Caco-2 (cell line): ENCODE measurements around the gene NXN. TPM values are rescaled to one million over a fixed set of nuclear protein-coding genes. Genes with fewer than 3 reads are reported as not detected.

ENCODE experiments used
- BruUV-seq: library from RNA; stranded (reverse); fragments of 400-500 nt; replicated peaks from 2 replicates; lab custom pipeline; 2021; lab: Mats Ljungman, UMichigan
- CTCF ChIA-PET: fragments of 300-600 bp; sonication (Branson Sonifier 250); formaldehyde crosslinking; loops from one replicate; lab custom pipeline; 2022; ENCODE audit warnings: antibody characterized with exemption; lab: Charles Lee
- POLR2A ChIA-PET: fragments of 300-600 bp; sonication (Branson Sonifier 250); formaldehyde crosslinking; loops from one replicate; lab custom pipeline; 2022; ENCODE audit warnings: antibody characterized with exemption; lab: Charles Lee
- DNase-seq, 2 experiments: peaks; one replicate each; pipeline versions ENCODE4 v3.0.0 to v3.0.0-alpha.2; 2020 to 2022
- H3K27me3 ChIP-seq: replicated peaks from 2 replicates; pipeline ENCODE4 v1.6.0; 2011; ENCODE audit warnings: low read length; ENCODE audit not compliant: control insufficient read depth, insufficient read depth
- H3K36me3 ChIP-seq: 2 replicates; pipeline ENCODE4 v1.5.1; 2011; ENCODE audit warnings: low read length; ENCODE audit not compliant: control insufficient read depth, insufficient read depth
- H3K4me1 ChIP-seq: fragments of 250-450 bp; sonication (Bioruptor Pico); 2 replicates; pipeline ENCODE4 v1.5.1; 2020; ENCODE audit warnings: mild to moderate bottlenecking
- H3K4me3 ChIP-seq: 2 replicates; pipeline ENCODE4 v1.5.1; 2011; ENCODE audit warnings: low read depth, mild to moderate bottlenecking, control low read depth, low read length
- H3K9me3 ChIP-seq: fragments of 250-450 bp; sonication (Bioruptor Pico); 2 replicates; pipeline ENCODE4 v1.5.1; 2020; ENCODE audit warnings: mild to moderate bottlenecking, moderate library complexity
- H3K27ac Mint-ChIP-seq: one replicate; pipeline ENCODE4 v1.8.0; 2022; ENCODE audit warnings: mixed read lengths; ENCODE audit not compliant: unreplicated experiment
- H3K27me3 Mint-ChIP-seq: one replicate; pipeline ENCODE4 v1.8.0; 2022; ENCODE audit warnings: mixed read lengths; ENCODE audit not compliant: insufficient read depth, unreplicated experiment
- H3K36me3 Mint-ChIP-seq: one replicate; pipeline ENCODE4 v1.8.0; 2022; ENCODE audit warnings: mild to moderate bottlenecking, mixed read lengths; ENCODE audit not compliant: insufficient read depth, unreplicated experiment
- H3K4me1 Mint-ChIP-seq: one replicate; pipeline ENCODE4 v1.8.0; 2022; ENCODE audit warnings: low read depth, mixed read lengths; ENCODE audit not compliant: unreplicated experiment
- H3K4me3 Mint-ChIP-seq: one replicate; pipeline ENCODE4 v1.8.0; 2022; ENCODE audit warnings: mild to moderate bottlenecking, moderate library complexity, mixed read lengths; ENCODE audit not compliant: unreplicated experiment
- H3K9me3 Mint-ChIP-seq: one replicate; pipeline ENCODE4 v1.8.0; 2022; ENCODE audit warnings: mixed read lengths; ENCODE audit not compliant: unreplicated experiment
- intact Hi-C: fragments of 100-400 bp; cut with micrococcal nuclease; formaldehyde crosslinking; loops from one replicate; pipeline ENCODE4 v1.10.0; 2022; ENCODE audit not compliant: unreplicated experiment
- total RNA-seq: library from RNA; stranded (reverse); gene quantifications from 2 replicates; pipeline ENCODE4 v1.2.3, GENCODE V29; 2022
- TF ChIP-seq, protein P1 (sequence below), 2 experiments: fragments of 200-600 bp in 1 of 2; IDR thresholded peaks; 1 replicate in 1 of 2; 2 replicates in 1 of 2; pipeline versions ENCODE4 v1.5.1 to v1.8.0; 2011 to 2022; ENCODE audit warnings: antibody characterized with exemption in 1 of 2, control low read depth in 1 of 2, inconsistent platforms in 1 of 2, low read depth in 1 of 2, low read length in 1 of 2, mild to moderate bottlenecking in 1 of 2, moderate library complexity in 1 of 2; ENCODE audit not compliant: insufficient read depth in 1 of 2, severe bottlenecking in 1 of 2, unreplicated experiment in 1 of 2

NXN gene
- total RNA-seq, 1 experiment from 2014 or later: 76.7 TPM

DNA sequence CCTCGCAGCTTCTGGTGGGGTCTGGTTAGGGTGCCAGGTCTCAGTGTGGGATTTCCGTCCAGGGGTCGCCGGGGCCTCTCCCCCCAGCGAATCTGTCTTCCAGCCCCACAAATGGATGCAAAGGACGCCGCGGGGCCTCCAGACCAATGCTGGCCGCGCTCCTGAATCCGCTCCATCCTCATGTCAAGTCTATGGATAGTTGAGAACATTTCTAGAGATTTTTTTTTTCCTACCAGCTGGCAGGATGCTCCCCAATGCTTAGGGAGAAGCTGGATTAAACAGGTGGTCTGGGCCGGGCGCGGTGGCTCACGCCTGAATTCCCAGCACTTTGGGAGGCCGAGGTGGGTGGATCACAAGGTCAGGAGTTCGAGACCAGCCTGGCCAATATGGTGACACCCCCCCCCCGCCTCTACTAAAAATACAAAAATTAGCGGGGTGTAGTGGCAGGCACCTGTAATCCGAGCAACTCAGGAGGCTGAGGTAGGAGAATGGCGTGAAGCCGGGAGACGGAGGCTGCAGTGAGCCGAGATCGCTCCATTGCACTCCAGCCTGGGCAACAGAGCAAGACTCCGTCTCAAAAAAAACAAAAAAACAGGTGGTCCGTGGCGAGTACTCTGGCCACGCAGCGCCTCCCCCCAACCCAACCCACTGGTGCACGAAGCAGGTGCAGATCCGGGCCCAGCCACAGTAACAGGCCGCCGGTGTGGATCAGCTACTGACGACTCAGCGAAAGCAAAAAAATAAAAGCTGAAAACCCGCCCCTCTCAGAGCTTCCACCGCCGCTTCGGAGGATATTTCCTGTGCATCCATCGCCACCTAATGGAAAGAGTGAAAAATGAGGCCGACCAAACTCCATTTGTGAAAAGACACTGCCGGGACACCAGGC, 1.1 kb upstream of the NXN start:
- DNase-seq: peak; percentile 83 to 88
- peak overlapping the region; percentile 99 for H3K4me3 Mint-ChIP-seq
- no peaks in the 10 kb centered on the region for H3K27me3 Mint-ChIP-seq
- Histone ChIP-seq H3K27me3 (no peaks in the 10 kb centered on the region), H3K4me3 (peak overlapping the region; percentile 69), H3K9me3 (no peaks in the 10 kb centered on the region), H3K36me3 (no peaks in the 10 kb centered on the region), H3K4me1 (peaks cover 14% of the 10 kb centered on the region)
- peaks cover 15% of the 10 kb centered on the region for H3K4me1 Mint-ChIP-seq
- peaks cover 29% of the 10 kb centered on the region for H3K36me3 Mint-ChIP-seq
- ChIA-PET CTCF (interaction anchor here (0.5 to 2.8 kb wide), 29 partner anchors 8 to 782 kb away, joined by 3 to 54 read pairs (median 5); partner anchors contain the start of genes GEMIN4, GLOD4, MRM3 and TIMM22), POLR2A (interaction anchor here (0.6 to 2.5 kb wide), 15 partner anchors 10 to 568 kb away, joined by 3 to 24 read pairs (median 5); partner anchors contain the start of genes GLOD4, MRM3 and TIMM22)
- TF ChIP-seq, protein P1, sequence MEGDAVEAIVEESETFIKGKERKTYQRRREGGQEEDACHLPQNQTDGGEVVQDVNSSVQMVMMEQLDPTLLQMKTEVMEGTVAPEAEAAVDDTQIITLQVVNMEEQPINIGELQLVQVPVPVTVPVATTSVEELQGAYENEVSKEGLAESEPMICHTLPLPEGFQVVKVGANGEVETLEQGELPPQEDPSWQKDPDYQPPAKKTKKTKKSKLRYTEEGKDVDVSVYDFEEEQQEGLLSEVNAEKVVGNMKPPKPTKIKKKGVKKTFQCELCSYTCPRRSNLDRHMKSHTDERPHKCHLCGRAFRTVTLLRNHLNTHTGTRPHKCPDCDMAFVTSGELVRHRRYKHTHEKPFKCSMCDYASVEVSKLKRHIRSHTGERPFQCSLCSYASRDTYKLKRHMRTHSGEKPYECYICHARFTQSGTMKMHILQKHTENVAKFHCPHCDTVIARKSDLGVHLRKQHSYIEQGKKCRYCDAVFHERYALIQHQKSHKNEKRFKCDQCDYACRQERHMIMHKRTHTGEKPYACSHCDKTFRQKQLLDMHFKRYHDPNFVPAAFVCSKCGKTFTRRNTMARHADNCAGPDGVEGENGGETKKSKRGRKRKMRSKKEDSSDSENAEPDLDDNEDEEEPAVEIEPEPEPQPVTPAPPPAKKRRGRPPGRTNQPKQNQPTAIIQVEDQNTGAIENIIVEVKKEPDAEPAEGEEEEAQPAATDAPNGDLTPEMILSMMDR (IDR thresholded peaks at IDR 0.05; ENCODE audit: insufficient read depth in 1 of 2, low read depth in 1 of 2, low read length in 1 of 2, severe bottlenecking in 1 of 2, unreplicated experiment in 1 of 2): peak; percentile 67 to 75
- peak overlapping the region; percentile 91 for H3K27ac Mint-ChIP-seq
- intact Hi-C loops: loop anchor here (1.0 to 2.0 kb wide), 3 partner anchors 186 to 568 kb away; no protein-coding TSS in a partner anchor
- no peaks in the 10 kb centered on the region for H3K9me3 Mint-ChIP-seq
- BruUV-seq: no TSS peak

DNA sequence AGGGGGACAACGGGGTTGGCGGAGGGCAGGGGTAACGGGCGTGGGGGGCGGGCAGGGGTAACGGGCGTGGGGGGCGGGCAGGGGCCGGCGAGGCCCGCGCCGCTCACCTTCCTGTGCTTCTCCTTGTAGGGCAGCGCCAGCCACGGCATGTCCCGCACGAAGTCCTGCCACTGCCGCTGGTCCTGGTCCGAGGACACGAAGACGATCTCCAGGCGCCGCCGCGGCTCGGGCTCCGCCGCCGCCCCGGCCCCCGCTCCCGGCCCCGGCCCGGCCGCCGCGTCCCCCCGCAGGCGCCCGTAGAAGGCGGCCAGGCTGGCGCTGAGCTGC, 401 bp downstream of the NXN start:
- TF ChIP-seq, protein P1 (IDR thresholded peaks at IDR 0.05; ENCODE audit: insufficient read depth in 1 of 2, low read depth in 1 of 2, low read length in 1 of 2, severe bottlenecking in 1 of 2, unreplicated experiment in 1 of 2): no peak
- peak overlapping the region; percentile 98 for H3K4me3 ChIP-seq
- Mint-ChIP-seq H3K27ac (no peak overlapping the region), H3K4me3 (peak overlapping the region; percentile 99), H3K36me3 (peaks cover 41% of the 10 kb centered on the region), H3K9me3 (no peaks in the 10 kb centered on the region), H3K27me3 (no peaks in the 10 kb centered on the region), H3K4me1 (peaks cover 20% of the 10 kb centered on the region)
- intact Hi-C loops: loop anchor here (2.0 to 5.0 kb wide), 2 partner anchors 46 to 102 kb away; no protein-coding TSS in a partner anchor
- POLR2A ChIA-PET: interaction anchor here (0.6 to 2.5 kb wide), 10 partner anchors 10 to 567 kb away, joined by 3 to 24 read pairs (median 6); partner anchors contain the start of genes GLOD4, MRM3 and TIMM22
- no peak for DNase-seq
- no peaks in the 10 kb centered on the region for H3K27me3 ChIP-seq
- H3K4me1 ChIP-seq: peaks cover 23% of the 10 kb centered on the region
- CTCF ChIA-PET: interaction anchor here (0.6 to 2.8 kb wide), 7 partner anchors 17 to 799 kb away, joined by 3 to 54 read pairs (median 5); partner anchors contain the start of gene TIMM22
- no TSS peak for BruUV-seq
- no peaks in the 10 kb centered on the region for H3K36me3 ChIP-seq
- no peaks in the 10 kb centered on the region for H3K9me3 ChIP-seq
